GM13976 (cell line): Measurements from ENCODE around the gene MSX1.

Experiments
- DNase-seq: peaks from one replicate; pipeline ENCODE4 v3.0.0; 2012; ENCODE audit warnings: low spot score
- CTCF ChIP-seq: IDR thresholded peaks from 2 replicates; pipeline ENCODE4 v1.5.1; 2012; ENCODE audit warnings: borderline replicate concordance, mild to moderate bottlenecking; ENCODE audit not compliant: insufficient read depth; ENCODE audit errors: extremely low read depth, missing control alignments, control extremely low read depth
- in situ Hi-C: fragments of 300-500 bp; cut with MboI; formaldehyde crosslinking; loops from one replicate; pipeline ENCODE4 v1.12.0; 2022; ENCODE audit warnings: low sequenced_read_pairs, mixed read lengths, inconsistent platforms; ENCODE audit not compliant: unreplicated experiment

Gene MSX1

DNA sequence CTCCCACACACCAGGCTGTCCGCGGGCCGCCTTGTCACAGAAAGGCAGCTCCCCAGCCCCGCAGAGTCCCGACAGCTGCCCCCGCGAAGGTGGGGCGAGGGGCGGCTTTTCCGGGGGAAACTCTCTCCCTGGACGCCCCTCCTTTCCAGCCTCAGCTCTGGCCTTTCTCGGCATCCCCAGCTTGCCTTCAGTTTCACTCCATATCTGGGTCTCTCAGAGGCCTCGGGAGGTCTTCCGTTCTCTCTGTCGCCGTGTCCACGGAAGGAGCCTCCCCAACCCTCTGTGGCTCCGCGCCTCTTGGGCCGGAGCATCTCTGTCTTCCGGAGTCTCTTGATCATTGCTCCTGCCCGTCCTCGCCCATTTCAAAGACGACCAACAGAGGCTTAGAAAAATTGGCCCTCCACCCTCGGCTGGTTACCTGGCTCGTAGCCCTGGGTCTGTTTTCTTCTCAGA lies 6.1 kb upstream of the MSX1 start:
- in situ Hi-C loops: loop anchor here (25.0 kb wide), 1 partner anchor 91 kb away; no protein-coding TSS in a partner anchor
- TF ChIP-seq CTCF: no peak
- DNase-seq: no peak

GRCh38 chr4:4853921-4854648 lies 5.4 kb upstream of the MSX1 start:
- no peak for TF ChIP-seq CTCF
- no peak for DNase-seq
- in situ Hi-C loops: loop anchor here (25.0 kb wide), 1 partner anchor 92 kb away; no protein-coding TSS in a partner anchor

DNA sequence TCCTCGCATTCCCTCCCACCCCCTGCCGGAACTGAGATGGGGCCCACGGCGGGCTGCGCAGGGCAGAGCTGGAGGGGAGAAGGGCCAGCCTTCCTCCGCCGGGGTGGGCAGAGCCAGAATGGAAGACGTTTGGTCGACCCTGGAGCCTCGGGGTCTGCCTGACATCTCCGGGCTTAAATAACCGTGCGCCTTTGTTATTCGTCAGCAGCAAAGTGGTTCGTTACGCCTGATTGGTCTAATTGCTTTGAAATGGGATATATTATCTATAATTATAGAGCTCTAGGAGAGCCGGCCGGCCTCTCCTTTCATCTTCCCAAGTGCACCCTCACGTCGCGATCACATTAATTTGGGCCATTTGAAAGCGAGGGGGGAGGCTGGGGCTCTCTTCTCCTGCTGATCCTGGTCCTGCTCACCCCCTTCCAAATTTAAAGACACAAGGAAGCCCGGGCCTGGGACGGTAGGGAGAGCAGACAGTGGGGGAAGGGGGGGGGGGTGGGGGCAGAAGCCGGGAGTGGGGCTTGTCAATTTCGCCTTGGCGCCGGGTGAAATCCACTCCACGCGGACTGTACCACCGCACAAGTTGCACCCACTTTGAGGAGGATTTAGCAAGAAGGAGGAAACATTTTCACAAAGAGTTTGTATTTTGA lies 4.7 kb upstream of the MSX1 start:
- no peak for DNase-seq
- no peak for TF ChIP-seq CTCF
- in situ Hi-C loops: loop anchor here (25.0 kb wide), 1 partner anchor 92 kb away; no protein-coding TSS in a partner anchor

- no peak for DNase-seq
- in situ Hi-C loops: loop anchor here (25.0 kb wide), 1 partner anchor 93 kb away; no protein-coding TSS in a partner anchor
- no peak for TF ChIP-seq CTCF
Observed at GRCh38 chr4:4855301-4856070, 4.0 kb upstream of the MSX1 start.

DNA sequence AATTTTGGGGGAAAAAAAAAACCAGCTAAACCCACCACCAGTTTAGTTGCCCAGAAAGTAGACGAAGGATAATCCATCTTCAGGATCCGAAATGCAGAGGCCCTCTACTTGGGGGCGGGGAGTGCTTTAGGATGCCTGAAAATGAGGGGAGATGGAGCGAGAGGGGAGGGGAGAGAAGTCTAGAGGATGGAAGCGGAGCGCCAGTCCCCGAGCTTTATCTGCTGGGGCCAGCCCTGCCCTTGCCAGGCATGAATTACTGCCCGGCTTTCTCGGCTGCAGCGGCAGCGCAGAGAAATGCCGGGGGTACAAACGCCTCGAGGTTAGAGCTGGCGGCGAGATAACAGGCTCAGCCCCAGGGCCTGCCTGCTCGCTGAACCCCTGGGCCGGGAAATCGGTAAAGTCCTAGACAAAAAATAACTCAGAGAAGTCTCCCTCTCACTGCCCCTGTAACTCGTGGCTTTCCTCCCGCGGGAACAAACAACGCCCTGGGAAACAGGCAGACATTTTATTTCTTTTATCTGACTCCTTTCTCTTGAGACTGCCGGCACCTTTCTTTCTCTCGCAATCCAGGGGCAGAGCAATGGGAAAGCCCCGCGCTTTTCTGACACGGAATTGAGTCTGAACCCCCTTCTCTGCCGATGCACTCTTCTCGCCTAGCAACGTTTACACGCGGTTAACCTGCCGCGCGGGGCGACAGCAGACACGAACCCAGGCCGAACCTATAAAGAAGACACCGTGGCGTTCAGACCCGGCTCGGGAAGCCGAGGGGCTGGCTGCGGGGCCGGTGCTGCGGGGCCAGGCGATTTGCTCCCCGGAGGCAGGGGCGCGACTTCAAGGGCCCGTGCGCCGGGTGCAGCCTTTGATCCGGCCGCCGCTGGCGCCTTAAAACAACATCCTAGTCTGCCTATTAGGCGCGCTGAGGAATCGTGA lies 3.1 kb upstream of the MSX1 start:
- in situ Hi-C loops: loop anchor here (25.0 kb wide), 1 partner anchor 94 kb away; no protein-coding TSS in a partner anchor
- DNase-seq: no peak
- no peak for TF ChIP-seq CTCF
